H9 (cell line): Measurements from ENCODE around the gene ARHGEF10L. TPM values are rescaled to one million over a fixed set of nuclear protein-coding genes. Genes with fewer than 3 reads are reported as not detected.

ENCODE experiments used
- DNase-seq: peaks from one replicate; pipeline ENCODE4 v3.0.0-alpha.2; 2017
- H2AFZ ChIP-seq: one replicate; pipeline ENCODE4 v1.6.1; 2013; ENCODE audit warnings: mild to moderate bottlenecking, low read length, control low read depth, moderate library complexity
- H2AK5ac ChIP-seq: 2 replicates; pipeline ENCODE4 v1.6.1; 2013; ENCODE audit warnings: low read length, control low read depth, mixed read lengths; ENCODE audit not compliant: insufficient read length
- H2BK120ac ChIP-seq: one replicate; pipeline ENCODE4 v1.6.1; 2013; ENCODE audit warnings: low read depth, mild to moderate bottlenecking, low read length, control low read depth, inconsistent platforms; ENCODE audit not compliant: poor library complexity, severe bottlenecking
- H2BK12ac ChIP-seq: 2 replicates; pipeline ENCODE4 v1.6.1; 2013; ENCODE audit warnings: low read length, control low read depth, mixed read lengths, low read depth; ENCODE audit not compliant: insufficient read length
- H2BK15ac ChIP-seq: 2 replicates; pipeline ENCODE4 v1.6.1; 2013; ENCODE audit warnings: low read depth, low read length, control low read depth
- H2BK20ac ChIP-seq: one replicate; pipeline ENCODE4 v1.6.1; 2013; ENCODE audit warnings: low read depth, mild to moderate bottlenecking, low read length, control low read depth, inconsistent platforms; ENCODE audit not compliant: poor library complexity, severe bottlenecking
- H2BK5ac ChIP-seq: 2 replicates; pipeline ENCODE4 v1.6.1; 2013; ENCODE audit warnings: low read length, control low read depth, mixed read lengths; ENCODE audit not compliant: insufficient read length
- H3K14ac ChIP-seq: 2 replicates; pipeline ENCODE4 v1.6.1; 2013; ENCODE audit warnings: low read length, control low read depth; ENCODE audit not compliant: insufficient read depth
- H3K18ac ChIP-seq: 2 replicates; pipeline ENCODE4 v1.6.1; 2013; ENCODE audit warnings: low read depth, mild to moderate bottlenecking, mixed read lengths, low read length, control low read depth; ENCODE audit not compliant: insufficient read length
- H3K23ac ChIP-seq: 2 replicates; pipeline ENCODE4 v1.6.1; 2013; ENCODE audit warnings: low read length, control low read depth, mixed read lengths, low read depth; ENCODE audit not compliant: insufficient read length
- H3K23me2 ChIP-seq: 2 replicates; pipeline ENCODE4 v1.6.1; 2013; ENCODE audit warnings: low read depth, mild to moderate bottlenecking, mixed read lengths, low read length, control low read depth; ENCODE audit not compliant: insufficient read length, poor library complexity, severe bottlenecking
- H3K27ac ChIP-seq: 2 replicates; pipeline ENCODE4 v1.5.1; 2013; ENCODE audit warnings: low read length, control low read depth, mixed read lengths, low read depth; ENCODE audit not compliant: insufficient read length
- H3K27me3 ChIP-seq: 2 replicates; pipeline ENCODE4 v1.6.1; 2013; ENCODE audit warnings: low read length, control low read depth, inconsistent platforms; ENCODE audit not compliant: insufficient read depth
- H3K4ac ChIP-seq: 2 replicates; pipeline ENCODE4 v1.6.1; 2013; ENCODE audit warnings: low read depth, mild to moderate bottlenecking, control low read depth, inconsistent platforms, low read length, moderate library complexity
- H3K4me1 ChIP-seq: 2 replicates; pipeline ENCODE4 v1.6.1; 2013; ENCODE audit warnings: low read length, control low read depth, inconsistent platforms; ENCODE audit not compliant: insufficient read depth
- H3K4me2 ChIP-seq: 2 replicates; pipeline ENCODE4 v1.6.1; 2013; ENCODE audit warnings: low read length, control low read depth, mixed read lengths; ENCODE audit not compliant: insufficient read length, insufficient read depth
- H3K56ac ChIP-seq: 2 replicates; pipeline ENCODE4 v1.6.1; 2013; ENCODE audit warnings: low read depth, mild to moderate bottlenecking, mixed read lengths, low read length, control low read depth; ENCODE audit not compliant: insufficient read length
- H3K79me1 ChIP-seq: 2 replicates; pipeline ENCODE4 v1.6.1; 2013; ENCODE audit warnings: low read depth, mild to moderate bottlenecking, moderate library complexity, low read length, control low read depth, inconsistent platforms; ENCODE audit not compliant: insufficient read depth, poor library complexity, severe bottlenecking
- H3K79me2 ChIP-seq: 2 replicates; pipeline ENCODE4 v1.6.1; 2013; ENCODE audit warnings: low read length, control low read depth, inconsistent platforms; ENCODE audit not compliant: insufficient read depth
- H3K9ac ChIP-seq: 2 replicates; pipeline ENCODE4 v1.6.1; 2013; ENCODE audit warnings: low read length, control low read depth, mixed read lengths; ENCODE audit not compliant: insufficient read length; ENCODE audit errors: extremely low read depth
- H3K9me3 ChIP-seq: one replicate; pipeline ENCODE4 v1.6.1; 2013; ENCODE audit warnings: low read depth, low read length, inconsistent platforms; ENCODE audit not compliant: control insufficient read depth
- H3T11ph ChIP-seq: one replicate; pipeline ENCODE4 v1.6.1; 2013; ENCODE audit warnings: mild to moderate bottlenecking, low read length, control low read depth, inconsistent platforms
- H4K20me1 ChIP-seq: one replicate; pipeline ENCODE4 v1.6.1; 2013; ENCODE audit not compliant: control insufficient read depth, insufficient read length, insufficient read depth
- H4K5ac ChIP-seq: 2 replicates; pipeline ENCODE4 v1.6.1; 2013; ENCODE audit warnings: low read depth, mild to moderate bottlenecking, mixed read lengths, low read length, control low read depth; ENCODE audit not compliant: insufficient read length
- H4K8ac ChIP-seq: replicated peaks from 2 replicates; pipeline ENCODE4 v1.6.1; 2013; ENCODE audit warnings: low read length, control low read depth, mixed read lengths, low read depth; ENCODE audit not compliant: insufficient read length
- H4K91ac ChIP-seq: 2 replicates; pipeline ENCODE4 v1.6.1; 2013; ENCODE audit warnings: low read depth, mild to moderate bottlenecking, moderate library complexity, mixed read lengths, low read length, control low read depth; ENCODE audit not compliant: insufficient read length
- H3K27ac Mint-ChIP-seq, 3 experiments: 2 replicates in 2 of 3; 3 replicates in 1 of 3; pipeline ENCODE4 v1.8.0; 2020 to 2021; ENCODE audit warnings: mixed read lengths in 3 of 3, mild to moderate bottlenecking in 1 of 3, moderate library complexity in 1 of 3
- H3K27me3 Mint-ChIP-seq: 2 replicates; pipeline ENCODE4 v1.8.0; 2021; ENCODE audit warnings: low read depth, mild to moderate bottlenecking, moderate library complexity, mixed read lengths
- H3K36me3 Mint-ChIP-seq, 3 experiments: 2 replicates in 2 of 3; 3 replicates in 1 of 3; pipeline ENCODE4 v1.8.0; 2020 to 2021; ENCODE audit warnings: low read depth in 3 of 3, mixed read lengths in 3 of 3; ENCODE audit not compliant: insufficient read depth in 1 of 3
- H3K4me1 Mint-ChIP-seq, 2 experiments: 2 replicates each; pipeline ENCODE4 v1.8.0; 2020; ENCODE audit warnings: mixed read lengths in 2 of 2
- H3K4me3 Mint-ChIP-seq, 2 experiments: 2 replicates in 1 of 2; 3 replicates in 1 of 2; pipeline ENCODE4 v1.8.0; 2020 to 2021; ENCODE audit warnings: mild to moderate bottlenecking in 2 of 2, mixed read lengths in 2 of 2, moderate library complexity in 1 of 2
- H3K9me3 Mint-ChIP-seq, 2 experiments: 2 replicates in 1 of 2; 3 replicates in 1 of 2; pipeline ENCODE4 v1.8.0; 2020; ENCODE audit warnings: mild to moderate bottlenecking in 2 of 2, mixed read lengths in 2 of 2, moderate library complexity in 1 of 2
- WGBS: extraction: QIAGEN DNeasy Blood & Tissue Kit; methylation state at CpG from one replicate; pipeline ENCODE4 v1.1.7; 2013; ENCODE audit warnings: missing lambda C conversion rate, low lambda C conversion rate, mixed read lengths; ENCODE audit not compliant: insufficient read length; ENCODE audit errors: extremely low coverage; 5-methylcytosine and 5-hydroxymethylcytosine counted together
- total RNA-seq: library from RNA; stranded (reverse); gene quantifications from 2 replicates; pipeline ENCODE4 v1.2.1, GENCODE V29; 2021
- TF ChIP-seq, protein P1 (sequence below): fragments of 200-600 bp; sonication (generic); conservative IDR thresholded peaks from 3 replicates; pipeline ENCODE4 v1.8.0; 2021; ENCODE audit warnings: antibody characterized with exemption, mild to moderate bottlenecking

The ARHGEF10L gene
- total RNA-seq, 1 experiment from 2014 or later: 20.2 TPM

DNA sequence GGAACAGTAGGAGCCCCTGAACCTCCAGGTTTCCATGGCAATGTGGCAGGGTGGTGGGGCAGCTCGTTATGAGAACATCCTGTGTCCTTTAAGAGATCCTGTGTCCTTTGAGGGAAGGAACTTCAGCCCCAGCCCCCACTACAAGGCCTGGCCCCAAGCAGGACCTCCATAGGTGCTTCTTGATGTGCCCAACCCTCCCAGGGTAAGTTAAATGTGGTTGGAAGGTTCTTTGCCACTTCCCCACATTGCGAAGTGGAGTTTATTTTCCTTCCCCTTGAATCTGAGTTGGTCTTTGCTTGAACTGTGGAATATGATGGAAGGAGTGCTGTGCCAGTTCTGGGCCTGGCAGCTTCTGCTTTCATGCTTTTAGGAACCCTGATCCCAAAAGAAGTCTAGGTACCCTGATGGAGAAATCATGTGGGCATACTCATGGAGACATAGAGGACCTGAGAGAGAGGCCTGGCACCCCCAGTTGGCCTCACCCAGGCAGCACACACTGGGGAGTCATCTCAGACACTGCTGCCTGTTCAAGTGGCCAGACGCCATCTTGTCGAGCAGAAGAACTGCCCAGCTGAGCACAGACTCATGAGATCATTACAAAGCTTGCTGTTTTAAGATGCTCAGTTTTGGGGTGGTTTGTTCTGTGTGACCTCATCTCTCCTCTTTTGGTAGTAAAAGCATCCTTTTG is 171.5 kb downstream of the ARHGEF10L start:
- no peaks in the 10 kb centered on the region for H3K4me1 ChIP-seq
- no peak overlapping the region for H3K23ac ChIP-seq
- H4K91ac ChIP-seq: no peak overlapping the region
- H3K27me3 ChIP-seq: no peaks in the 10 kb centered on the region
- no peak overlapping the region for H3K56ac ChIP-seq
- H3K4me2 ChIP-seq: no peak overlapping the region
- no peaks in the 10 kb centered on the region for H4K20me1 ChIP-seq
- no peaks in the 10 kb centered on the region for H3K79me2 ChIP-seq
- DNase-seq: no peak
- Mint-ChIP-seq H3K4me3 (no peak overlapping the region), H3K9me3 (peaks cover 19 to 25% of the 10 kb centered on the region in 2 experiments), H3K4me1 (no peaks in the 10 kb centered on the region; a peak in 1 of 4 replicates), H3K36me3 (peaks cover 6 to 15% (median 10%) of the 10 kb centered on the region in 3 experiments; a peak in 6 of 7 replicates), H3K27me3 (peaks cover 7% of the 10 kb centered on the region), H3K27ac (no peak overlapping the region)
- no peak overlapping the region for H2BK5ac ChIP-seq
- no peak overlapping the region for H2BK12ac ChIP-seq
- H3K79me1 ChIP-seq: no peaks in the 10 kb centered on the region
- no peak overlapping the region for H3K4ac ChIP-seq
- H2AK5ac ChIP-seq: no peak overlapping the region
- H3K23me2 ChIP-seq: no peaks in the 10 kb centered on the region
- no peak overlapping the region for H2BK15ac ChIP-seq
- no peak overlapping the region for H2AFZ ChIP-seq
- no peak overlapping the region for H3K14ac ChIP-seq
- no peak overlapping the region for H4K8ac ChIP-seq
- H3K9me3 ChIP-seq: peaks cover 8% of the 10 kb centered on the region
- no peak overlapping the region for H2BK120ac ChIP-seq
- H3K9ac ChIP-seq: no peak overlapping the region
- no peak overlapping the region for H3K27ac ChIP-seq
- H4K5ac ChIP-seq: no peak overlapping the region
- H2BK20ac ChIP-seq: no peak overlapping the region
- TF ChIP-seq, protein P1, sequence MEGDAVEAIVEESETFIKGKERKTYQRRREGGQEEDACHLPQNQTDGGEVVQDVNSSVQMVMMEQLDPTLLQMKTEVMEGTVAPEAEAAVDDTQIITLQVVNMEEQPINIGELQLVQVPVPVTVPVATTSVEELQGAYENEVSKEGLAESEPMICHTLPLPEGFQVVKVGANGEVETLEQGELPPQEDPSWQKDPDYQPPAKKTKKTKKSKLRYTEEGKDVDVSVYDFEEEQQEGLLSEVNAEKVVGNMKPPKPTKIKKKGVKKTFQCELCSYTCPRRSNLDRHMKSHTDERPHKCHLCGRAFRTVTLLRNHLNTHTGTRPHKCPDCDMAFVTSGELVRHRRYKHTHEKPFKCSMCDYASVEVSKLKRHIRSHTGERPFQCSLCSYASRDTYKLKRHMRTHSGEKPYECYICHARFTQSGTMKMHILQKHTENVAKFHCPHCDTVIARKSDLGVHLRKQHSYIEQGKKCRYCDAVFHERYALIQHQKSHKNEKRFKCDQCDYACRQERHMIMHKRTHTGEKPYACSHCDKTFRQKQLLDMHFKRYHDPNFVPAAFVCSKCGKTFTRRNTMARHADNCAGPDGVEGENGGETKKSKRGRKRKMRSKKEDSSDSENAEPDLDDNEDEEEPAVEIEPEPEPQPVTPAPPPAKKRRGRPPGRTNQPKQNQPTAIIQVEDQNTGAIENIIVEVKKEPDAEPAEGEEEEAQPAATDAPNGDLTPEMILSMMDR: no peak
- no peak overlapping the region for H3T11ph ChIP-seq
- WGBS: no CpG with 5 or more reads among the region's 4 CpGs
- no peak overlapping the region for H3K18ac ChIP-seq
